Liver (tissue), 9 donors: ENCODE results near the gene ZNF536. TPM values are rescaled to one million over a fixed set of nuclear protein-coding genes. Genes with fewer than 3 reads are reported as not detected.

ENCODE experiments used
- DNase-seq: peaks from one replicate; pipeline ENCODE4 v3.0.0-alpha.2; 2017; ENCODE audit warnings: low spot score
- H3K27ac ChIP-seq, 2 donors: one replicate each; pipeline ENCODE4 v1.7.0; 2013; ENCODE audit warnings: inconsistent platforms in 2 of 2, low read length in 2 of 2, control low read depth in 1 of 2, low read depth in 1 of 2, mild to moderate bottlenecking in 1 of 2
- H3K27me3 ChIP-seq, 4 donors: one replicate each; pipeline versions ENCODE4 v1.6.1 to v1.7.0; 2013; ENCODE audit warnings: low read length in 3 of 4, inconsistent platforms in 1 of 4, mild to moderate bottlenecking in 1 of 4, moderate library complexity in 1 of 4; ENCODE audit not compliant: control insufficient read depth in 4 of 4, insufficient read depth in 4 of 4
- H3K36me3 ChIP-seq, 4 donors: one replicate each; pipeline versions ENCODE4 v1.6.1 to v1.7.0; 2013; ENCODE audit warnings: low read length in 3 of 4, mild to moderate bottlenecking in 3 of 4, low read depth in 1 of 4, moderate library complexity in 1 of 4; ENCODE audit not compliant: control insufficient read depth in 4 of 4, insufficient read depth in 3 of 4
- H3K4me1 ChIP-seq, 4 donors: one replicate each; pipeline versions ENCODE4 v1.6.1 to v1.7.0; 2013; ENCODE audit warnings: low read length in 3 of 4, mild to moderate bottlenecking in 3 of 4, moderate library complexity in 1 of 4; ENCODE audit not compliant: control insufficient read depth in 4 of 4, insufficient read depth in 4 of 4
- H3K4me3 ChIP-seq, 3 donors: one replicate each; pipeline versions ENCODE4 v1.6.1 to v1.7.0; 2013; ENCODE audit warnings: low read length in 3 of 3, control low read depth in 1 of 3, low read depth in 1 of 3, mild to moderate bottlenecking in 1 of 3
- H3K9ac ChIP-seq, 2 donors: one replicate each; pipeline ENCODE4 v1.7.0; 2013; ENCODE audit warnings: low read length in 2 of 2, mild to moderate bottlenecking in 2 of 2, moderate library complexity in 2 of 2, control low read depth in 1 of 2, low read depth in 1 of 2
- H3K9me3 ChIP-seq, 4 donors: one replicate each; pipeline versions ENCODE4 v1.6.1 to v1.7.0; 2013; ENCODE audit warnings: low read length in 3 of 4; ENCODE audit not compliant: control insufficient read depth in 4 of 4
- ATF3 ChIP-seq: IDR thresholded peaks from 2 replicates; pipeline ENCODE4 v1.6.1; 2016; ENCODE audit warnings: antibody characterized with exemption
- CTCF ChIP-seq: fragments of 150-350 bp; IDR thresholded peaks from 2 replicates; pipeline ENCODE4 v1.5.1; 2017; ENCODE audit warnings: improper control_type of control experiment, low read depth, low read length; ENCODE audit not compliant: missing input control
- EGR1 ChIP-seq, 2 donors: IDR thresholded peaks; 2 replicates each; pipeline ENCODE4 v1.6.1; 2016 to 2018; ENCODE audit warnings: antibody characterized with exemption in 2 of 2, low read depth in 2 of 2
- FOXA1 ChIP-seq: IDR thresholded peaks from 2 replicates; pipeline ENCODE4 v1.6.1; 2016; ENCODE audit warnings: antibody characterized with exemption
- FOXA2 ChIP-seq: IDR thresholded peaks from 2 replicates; pipeline ENCODE4 v1.6.1; 2016; ENCODE audit warnings: antibody characterized with exemption
- GABPA ChIP-seq, 2 donors: IDR thresholded peaks in 1 of 2; conservative IDR thresholded peaks in 1 of 2; 2 replicates each; pipeline ENCODE4 v1.6.1; 2016; ENCODE audit warnings: antibody characterized with exemption in 2 of 2, mild to moderate bottlenecking in 1 of 2, moderate library complexity in 1 of 2
- HNF4A ChIP-seq, 2 donors: conservative IDR thresholded peaks; 2 replicates each; pipeline ENCODE4 v1.6.1; 2016; ENCODE audit warnings: antibody characterized with exemption in 2 of 2, mild to moderate bottlenecking in 2 of 2
- HNF4G ChIP-seq: IDR thresholded peaks from 2 replicates; pipeline ENCODE4 v1.6.1; 2016; ENCODE audit warnings: antibody characterized with exemption
- JUND ChIP-seq, 2 donors: IDR thresholded peaks; 2 replicates each; pipeline ENCODE4 v1.6.1; 2016; ENCODE audit warnings: antibody characterized with exemption in 2 of 2
- MAX ChIP-seq: IDR thresholded peaks from 2 replicates; pipeline ENCODE4 v1.6.1; 2016; ENCODE audit warnings: antibody characterized with exemption
- NR2F2 ChIP-seq: IDR thresholded peaks from 2 replicates; pipeline ENCODE4 v1.6.1; 2016; ENCODE audit warnings: antibody characterized with exemption
- RAD21 ChIP-seq, 2 donors: IDR thresholded peaks; 2 replicates each; pipeline ENCODE4 v1.6.1; 2016; ENCODE audit warnings: antibody characterized with exemption in 2 of 2, mild to moderate bottlenecking in 2 of 2
- REST ChIP-seq: IDR thresholded peaks from 2 replicates; pipeline ENCODE4 v1.6.1; 2016; ENCODE audit warnings: antibody characterized with exemption, mild to moderate bottlenecking
- RXRA ChIP-seq, 2 donors: IDR thresholded peaks; 2 replicates each; pipeline ENCODE4 v1.6.1; 2017 to 2018; ENCODE audit warnings: antibody characterized with exemption in 2 of 2, mild to moderate bottlenecking in 1 of 2
- SP1 ChIP-seq: IDR thresholded peaks from 2 replicates; pipeline ENCODE4 v1.6.1; 2018; ENCODE audit warnings: antibody characterized with exemption, mild to moderate bottlenecking
- TAF1 ChIP-seq: conservative IDR thresholded peaks from 2 replicates; pipeline ENCODE4 v1.6.1; 2016; ENCODE audit warnings: antibody characterized with exemption, mild to moderate bottlenecking
- YY1 ChIP-seq: IDR thresholded peaks from 2 replicates; pipeline ENCODE4 v1.6.1; 2016; ENCODE audit warnings: antibody characterized with exemption, mild to moderate bottlenecking
- ZBTB33 ChIP-seq: IDR thresholded peaks from 2 replicates; pipeline ENCODE4 v1.6.1; 2016; ENCODE audit warnings: antibody characterized with exemption
- WGBS: extraction: QIAGEN DNeasy Blood & Tissue Kit; methylation state at CpG from one replicate; pipeline ENCODE4 v1.1.7; 2013; 5-methylcytosine and 5-hydroxymethylcytosine counted together
- polyA plus RNA-seq, 2 donors: library from polyadenylated mRNA; stranded (reverse) in 1 of 2; unstranded in 1 of 2; fragments of 200-250 nt in 1 of 2; fragments of >200 nt in 1 of 2; fragmentation: Nextera tagmentation in 1 of 2; extraction: Ambion mirVana in 1 of 2; gene quantifications; one replicate each; pipeline versions ENCODE4 v1.2.1 to v1.2.3, GENCODE V29; 2013 to 2015
- total RNA-seq, 2 donors: library from RNA; depleted of rRNA; stranded (reverse); fragments of >200 nt; gene quantifications; one replicate each; pipeline ENCODE4 v1.2.3, GENCODE V29; 2014
- donor health status: healthy.
- donor health status: healthy.
- donor health status: healthy.
- donor health status: healthy.
- donor health status: healthy.

Gene ZNF536
- total and polyA plus RNA-seq, 4 donors, result 0.02 to 0.17 (median 0.08) TPM

GRCh38 chr19:30390356-30390988 lies 18.3 kb downstream of the ZNF536 start:
- Histone ChIP-seq H3K4me3 (no peak overlapping the region), H3K9ac (no peak overlapping the region), H3K27ac (no peak overlapping the region), H3K36me3 (no peaks in the 10 kb centered on the region), H3K27me3 (peaks cover 0 to 3% (median 0%) of the 10 kb centered on the region in 4 donors), H3K4me1 (no peaks in the 10 kb centered on the region), H3K9me3 (no peaks in the 10 kb centered on the region)
- DNase-seq, result no peak
- TF ChIP-seq TAF1, result no peak
- TF ChIP-seq FOXA1, result no peak
- TF ChIP-seq FOXA2, result no peak
- no peak for TF ChIP-seq YY1
- no peak for TF ChIP-seq EGR1 (IDR thresholded peaks at IDR 0.05; ENCODE audit: low read depth in 2 of 2)
- no peak for TF ChIP-seq MAX
- no peak for TF ChIP-seq HNF4A (conservative IDR thresholded peaks at IDR 0.05)
- TF ChIP-seq REST, result no peak
- TF ChIP-seq CTCF, result no peak
- no peak for TF ChIP-seq RAD21 (IDR thresholded peaks at IDR 0.05)
- TF ChIP-seq JUND (IDR thresholded peaks at IDR 0.05), result no peak
- TF ChIP-seq SP1, result no peak
- no peak for TF ChIP-seq ZBTB33
- TF ChIP-seq NR2F2, result no peak
- no peak for TF ChIP-seq GABPA (IDR thresholded peaks at IDR 0.05 in 1 of 2, conservative IDR thresholded peaks at IDR 0.05 in 1 of 2)
- 75% methylated on average over 9 of the region's 9 CpGs for WGBS

GRCh38 chr19:30391052-30391451 lies 18.9 kb downstream of the ZNF536 start:
- H3K9ac ChIP-seq, result no peak overlapping the region
- WGBS, result 80% methylated on average over 5 of the region's 5 CpGs
- no peaks in the 10 kb centered on the region for H3K36me3 ChIP-seq
- H3K27me3 ChIP-seq, result peaks cover 0 to 3% (median 0%) of the 10 kb centered on the region in 4 donors
- no peak overlapping the region for H3K4me3 ChIP-seq
- DNase-seq, result no peak
- no peaks in the 10 kb centered on the region for H3K9me3 ChIP-seq
- H3K27ac ChIP-seq, result no peak overlapping the region
- no peaks in the 10 kb centered on the region for H3K4me1 ChIP-seq
- no peak for TF ChIP-seq RAD21 (IDR thresholded peaks at IDR 0.05)
- no peak for TF ChIP-seq FOXA2
- TF ChIP-seq SP1, result no peak
- no peak for TF ChIP-seq YY1
- no peak for TF ChIP-seq CTCF
- no peak for TF ChIP-seq ZBTB33
- TF ChIP-seq MAX, result no peak
- TF ChIP-seq ATF3, result no peak
- TF ChIP-seq TAF1, result no peak
- TF ChIP-seq JUND (IDR thresholded peaks at IDR 0.05), result no peak
- TF ChIP-seq HNF4A (conservative IDR thresholded peaks at IDR 0.05), result no peak
- TF ChIP-seq NR2F2, result no peak
- no peak for TF ChIP-seq HNF4G
- TF ChIP-seq FOXA1, result no peak
- TF ChIP-seq GABPA (IDR thresholded peaks at IDR 0.05 in 1 of 2, conservative IDR thresholded peaks at IDR 0.05 in 1 of 2), result no peak
- no peak for TF ChIP-seq RXRA (IDR thresholded peaks at IDR 0.05)
